GM21423 (cell line): ENCODE data around the gene TLR7.

Source experiments
- ATAC-seq: cut with Tn5 transposase; IDR thresholded peaks from one replicate; pipeline ENCODE4 v1.9.1; 2021; ENCODE audit warnings: mild to moderate bottlenecking, moderate library complexity; ENCODE audit not compliant: unreplicated experiment

TLR7 gene

GRCh38 chrX:12866451-12867377 lies at the start of gene TLR7:
TLR7 (plus strand) TSS chrX:12867072; CDS start chrX:12867579, 507 bp downstream.
- ATAC-seq, result peak; percentile 37

- ATAC-seq, result no peak
Measured at GRCh38 chrX:12817528-12817927, 49.3 kb upstream of the TLR7 start.

- ATAC-seq, result no peak
Measured at GRCh38 chrX:12819222-12819621, 47.6 kb upstream of the TLR7 start.

GRCh38 chrX:12820737-12821136 lies 46.1 kb upstream of the TLR7 start:
- no peak for ATAC-seq

- no peak for ATAC-seq
Measured at GRCh38 chrX:12824944-12825343, 41.9 kb upstream of the TLR7 start.

- no peak for ATAC-seq
Measured at GRCh38 chrX:12825801-12826200, 41.1 kb upstream of the TLR7 start.

- no peak for ATAC-seq
Measured at GRCh38 chrX:12843061-12843667, 23.7 kb upstream of the TLR7 start.

GRCh38 chrX:12843668-12844279 lies 23.1 kb upstream of the TLR7 start:
- ATAC-seq, result peak; percentile 94

- peak; percentile 31 for ATAC-seq
Measured at GRCh38 chrX:12844319-12844718, 22.6 kb upstream of the TLR7 start.

- ATAC-seq, result no peak
Measured at GRCh38 chrX:12865359-12865758, 1.5 kb upstream of the TLR7 start.

- no peak for ATAC-seq
Measured at GRCh38 chrX:12867685-12868084, 813 bp downstream of the TLR7 start.

- ATAC-seq, result peak; percentile 48
Measured at GRCh38 chrX:12868747-12869146, 1.9 kb downstream of the TLR7 start.

- no peak for ATAC-seq
Measured at GRCh38 chrX:12871257-12871656, 4.4 kb downstream of the TLR7 start.

- no peak for ATAC-seq
Measured at GRCh38 chrX:12872741-12873140, 5.9 kb downstream of the TLR7 start.

- no peak for ATAC-seq
Measured at GRCh38 chrX:12874581-12874980, 7.7 kb downstream of the TLR7 start.

GRCh38 chrX:12877386-12877785 lies 10.5 kb downstream of the TLR7 start:
- ATAC-seq, result no peak

- ATAC-seq, result no peak
Measured at GRCh38 chrX:12878536-12878935, 11.7 kb downstream of the TLR7 start.

- no peak for ATAC-seq
Measured at GRCh38 chrX:12881914-12882313, 15.0 kb downstream of the TLR7 start.

GRCh38 chrX:12885508-12885907 lies 18.6 kb downstream of the TLR7 start:
- ATAC-seq, result no peak

GRCh38 chrX:12886545-12886944 lies 19.7 kb downstream of the TLR7 start:
- no peak for ATAC-seq

- no peak for ATAC-seq
Measured at GRCh38 chrX:12887141-12887540, 20.3 kb downstream of the TLR7 start.

GRCh38 chrX:12887767-12888166 lies 20.9 kb downstream of the TLR7 start:
- no peak for ATAC-seq
